HG02852 (cell line): ENCODE results near the gene ZBTB16.

ENCODE experiments used
- ATAC-seq: cut with Tn5 transposase; IDR thresholded peaks from one replicate; pipeline ENCODE4 v1.9.1; 2021; ENCODE audit warnings: mild to moderate bottlenecking, moderate library complexity; ENCODE audit not compliant: unreplicated experiment

Gene ZBTB16

DNA sequence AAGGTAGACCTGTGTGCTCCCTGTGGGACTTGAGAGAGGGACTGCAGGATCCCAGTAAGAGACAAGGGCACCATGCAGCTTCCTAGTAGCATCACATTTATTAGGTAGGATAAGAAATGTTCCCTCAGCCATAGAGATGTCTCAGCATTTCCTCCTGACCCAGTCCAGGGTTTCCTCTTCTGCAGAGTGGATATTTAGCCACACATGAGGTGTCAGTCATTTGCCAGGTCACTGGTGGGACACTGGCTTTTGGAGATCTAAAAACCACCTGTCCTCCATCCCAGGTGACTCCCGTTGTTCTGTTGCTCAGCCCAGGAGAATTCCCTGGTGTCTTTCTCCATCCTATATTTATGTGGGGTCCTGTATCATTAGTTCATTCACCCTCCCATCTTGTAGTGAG lies 119.1 kb downstream of the ZBTB16 start:
- no peak for ATAC-seq

- ATAC-seq = no peak
These were observed 119.9 kb downstream of the ZBTB16 start for GRCh38 chr11:114179234-114179941.

DNA sequence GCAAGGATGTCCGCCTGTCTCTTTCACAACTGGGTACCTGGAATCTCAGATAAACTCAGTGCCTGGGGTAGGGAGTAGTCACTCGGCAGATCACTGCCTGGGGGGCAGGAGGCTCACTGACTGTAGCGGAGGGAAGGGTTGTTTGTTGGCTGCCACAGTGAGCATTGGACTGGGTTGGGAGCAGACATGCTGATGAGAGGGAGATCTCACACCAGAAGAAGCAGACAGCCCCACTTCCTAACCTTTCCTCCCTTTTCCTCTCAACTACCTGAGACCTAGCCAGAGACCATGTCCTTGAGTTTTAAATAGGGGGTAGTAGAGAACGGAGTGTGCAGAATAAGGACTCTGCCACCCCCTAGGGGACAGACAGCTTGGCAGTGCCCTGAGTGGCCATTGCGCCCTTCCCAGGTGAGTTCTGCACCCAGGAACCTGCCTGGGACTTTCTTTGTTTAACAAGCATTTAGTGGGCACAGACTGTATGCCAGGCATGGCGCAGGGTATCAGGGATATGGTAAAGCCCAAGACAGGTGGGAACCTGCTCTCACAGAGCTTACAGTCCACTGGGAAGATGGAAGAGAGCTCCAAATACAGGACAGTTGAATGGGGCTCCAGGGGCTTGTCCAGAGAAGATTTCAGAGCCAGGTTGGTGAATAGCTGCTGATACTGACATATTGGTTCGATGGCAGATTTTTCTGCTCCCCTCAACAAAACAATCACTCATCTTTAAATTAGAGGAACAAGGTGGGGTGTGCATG lies 121.0 kb downstream of the ZBTB16 start:
- ATAC-seq = no peak

DNA sequence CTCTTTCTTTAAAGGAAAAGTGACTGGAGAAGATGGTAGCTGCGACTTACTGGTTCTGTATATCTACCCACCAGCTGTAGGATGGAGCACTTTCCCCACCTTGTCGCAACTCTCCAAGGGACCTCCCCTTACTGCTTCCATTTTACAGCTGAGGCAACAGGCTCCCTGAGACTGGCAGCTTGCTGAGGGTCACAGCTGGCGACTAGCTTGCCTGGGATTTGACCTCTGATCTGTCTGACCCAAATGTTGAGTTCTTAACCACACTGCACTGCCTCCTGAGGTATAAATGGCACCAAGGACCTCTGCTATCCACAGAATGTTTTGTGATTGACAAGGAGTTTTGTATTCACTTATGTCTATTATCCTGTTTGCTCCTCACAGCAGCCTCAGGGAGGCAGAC lies 121.7 kb downstream of the ZBTB16 start:
- ATAC-seq = no peak

GRCh38 chr11:114181752-114182151 lies 122.2 kb downstream of the ZBTB16 start:
- ATAC-seq = no peak

- ATAC-seq = no peak
These were observed 123.0 kb downstream of the ZBTB16 start for GRCh38 chr11:114182471-114183043.

GRCh38 chr11:114183044-114183511 lies 123.6 kb downstream of the ZBTB16 start:
- no peak for ATAC-seq

DNA sequence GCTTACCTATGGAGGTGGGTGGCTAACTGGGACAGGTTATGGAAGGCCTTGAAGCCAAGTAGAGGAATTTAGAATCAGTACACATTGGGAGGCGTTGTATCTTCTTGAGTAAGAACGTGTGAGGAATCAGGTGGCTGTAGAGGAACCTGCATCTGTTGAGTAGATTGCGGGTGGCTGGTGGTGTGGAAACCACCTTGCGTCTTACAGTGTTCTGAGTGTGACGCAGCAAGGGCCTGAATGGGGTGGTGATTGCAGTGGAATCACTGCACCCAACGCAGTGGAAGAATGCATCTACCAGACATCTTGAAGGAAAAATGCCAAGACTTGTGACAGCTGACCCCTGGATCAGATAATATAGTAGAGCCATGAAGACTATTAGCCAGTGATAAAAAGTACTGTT lies 125.9 kb downstream of the ZBTB16 start:
- no peak for ATAC-seq

- peak; percentile 73 for ATAC-seq
These were observed 127.7 kb downstream of the ZBTB16 start for GRCh38 chr11:114187173-114187572.

- ATAC-seq = no peak
These were observed 129.5 kb downstream of the ZBTB16 start for GRCh38 chr11:114188851-114189570.

DNA sequence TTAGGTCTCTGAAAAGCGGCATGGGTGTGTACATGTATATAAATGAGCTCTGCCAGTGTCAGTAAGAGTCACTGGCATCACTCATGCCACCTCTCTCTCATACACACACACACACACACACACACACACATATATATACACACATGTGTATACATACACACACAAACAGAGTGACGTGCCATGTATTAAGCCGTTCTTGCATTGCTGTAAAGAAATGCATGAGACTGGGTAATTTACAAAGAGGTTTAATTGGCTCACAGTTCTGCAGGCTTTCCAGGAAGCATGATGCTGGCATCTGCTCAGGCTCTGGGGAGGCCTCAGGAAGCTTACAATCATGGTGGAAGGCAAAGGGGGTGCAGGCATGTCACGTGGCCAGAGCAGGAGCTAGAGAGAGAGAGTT lies 131.1 kb downstream of the ZBTB16 start:
- ATAC-seq = no peak

- no peak for ATAC-seq
These were observed 132.4 kb downstream of the ZBTB16 start for GRCh38 chr11:114191893-114192292.

GRCh38 chr11:114192841-114193389 lies 133.4 kb downstream of the ZBTB16 start:
- ATAC-seq = no peak

- no peak for ATAC-seq
These were observed 134.5 kb downstream of the ZBTB16 start for GRCh38 chr11:114193730-114194679.

DNA sequence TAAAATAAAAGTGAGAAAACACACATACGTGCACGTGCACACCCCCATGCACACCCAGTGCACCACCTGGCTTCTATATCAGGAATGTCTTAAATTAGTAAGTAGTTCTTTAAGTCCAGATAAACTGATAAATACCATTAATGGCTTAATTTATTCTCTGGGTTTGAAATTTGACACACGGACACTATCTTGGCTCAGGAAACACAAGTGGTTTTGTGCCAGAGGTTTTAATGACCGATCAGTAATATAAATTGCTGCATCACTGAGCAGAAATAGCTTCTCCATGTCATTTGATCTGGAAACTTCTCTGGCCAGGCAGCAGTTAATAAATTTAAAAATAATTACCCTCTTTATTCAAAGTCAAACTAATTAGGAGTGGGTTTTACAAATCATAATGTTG lies 135.2 kb downstream of the ZBTB16 start:
- ATAC-seq = no peak

- ATAC-seq = no peak
These were observed 135.6 kb downstream of the ZBTB16 start for GRCh38 chr11:114195151-114195550.

DNA sequence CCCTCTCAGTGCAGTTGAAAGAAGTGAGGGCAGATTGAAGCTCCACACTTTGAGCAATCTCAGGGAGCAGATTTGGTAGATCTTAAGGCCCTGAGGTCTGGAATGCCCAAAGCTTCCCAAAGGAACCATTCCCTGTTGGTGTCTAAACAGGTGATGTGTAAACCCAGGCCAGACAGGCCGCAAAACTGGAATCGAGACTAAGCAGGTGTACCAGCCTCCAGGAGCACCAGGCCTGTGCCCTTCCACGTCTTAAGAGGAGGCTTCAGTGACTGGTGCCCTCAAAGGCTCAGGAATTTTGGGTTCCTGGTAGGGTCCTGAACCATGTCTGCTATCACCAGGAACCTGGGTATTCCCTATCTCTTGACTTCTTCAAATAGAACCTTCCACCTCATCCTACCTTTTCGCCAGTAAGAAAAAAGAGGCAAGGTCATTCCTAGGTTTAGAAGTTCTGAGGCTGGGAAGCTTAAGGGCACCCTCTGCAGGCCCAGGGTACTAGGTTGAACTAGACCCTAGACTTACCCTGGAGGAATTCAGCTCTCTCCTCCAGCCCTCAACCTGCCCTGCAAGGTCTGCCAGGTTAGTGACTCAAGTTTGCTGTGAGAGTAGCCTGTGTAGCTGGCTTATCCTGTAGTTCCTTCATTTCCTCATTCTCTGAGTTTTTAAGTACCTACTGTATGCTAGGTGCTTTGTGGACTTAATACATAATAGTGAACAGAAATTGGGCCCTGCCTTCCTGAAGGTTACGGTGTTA lies 136.6 kb downstream of the ZBTB16 start:
- ATAC-seq = no peak

DNA sequence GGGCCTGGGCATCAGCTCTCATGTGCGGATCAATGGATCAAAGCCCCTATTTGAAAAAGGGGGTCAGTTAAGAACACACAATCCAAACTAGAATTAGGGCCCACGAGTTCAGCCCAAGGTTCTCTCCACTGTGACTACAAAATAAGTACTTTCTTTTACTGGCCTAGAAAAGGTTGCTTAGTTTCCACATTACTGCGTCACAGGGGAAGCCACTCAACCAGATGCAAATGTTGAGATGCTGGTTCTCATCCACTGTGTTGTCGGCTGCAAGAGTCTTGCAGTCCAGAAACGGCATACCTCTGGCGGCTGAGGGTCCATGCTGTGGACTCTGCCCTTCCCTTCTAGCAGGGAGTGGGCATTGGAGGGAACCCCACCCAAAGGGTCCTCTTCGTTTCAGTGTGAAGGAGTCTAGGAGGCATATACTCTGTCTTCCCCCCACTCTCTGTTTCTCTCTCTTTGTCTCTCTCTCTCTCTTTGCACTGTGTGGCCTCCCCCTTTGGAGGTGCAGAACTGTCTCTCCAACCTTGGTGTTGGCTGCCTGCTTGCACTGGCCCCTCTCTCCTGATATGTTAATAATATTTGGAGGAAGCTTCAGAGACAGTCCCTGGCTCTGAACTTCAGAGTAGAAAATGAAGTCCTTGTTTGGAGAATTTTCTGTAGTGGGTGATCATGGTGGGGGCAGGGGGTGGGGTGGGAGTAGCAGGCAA lies 137.6 kb downstream of the ZBTB16 start:
- no peak for ATAC-seq
